NCI-H82 treated with DMSO at 0.1 percent for 48 hours (cell line): ENCODE results near the gene OTOG.
A peak's percentile ranks its signal among the peaks of the same experiment; 100 is the strongest.

Source experiments
- DNase-seq: peaks from one replicate; lab custom pipeline; 2025; ENCODE audit not compliant: unreplicated experiment; lab: John Stamatoyannopoulos, UW

The OTOG gene

GRCh38 chr11:17581036-17581731 is 34.1 kb downstream of the OTOG start:
- DNase-seq, result no peak

DNA sequence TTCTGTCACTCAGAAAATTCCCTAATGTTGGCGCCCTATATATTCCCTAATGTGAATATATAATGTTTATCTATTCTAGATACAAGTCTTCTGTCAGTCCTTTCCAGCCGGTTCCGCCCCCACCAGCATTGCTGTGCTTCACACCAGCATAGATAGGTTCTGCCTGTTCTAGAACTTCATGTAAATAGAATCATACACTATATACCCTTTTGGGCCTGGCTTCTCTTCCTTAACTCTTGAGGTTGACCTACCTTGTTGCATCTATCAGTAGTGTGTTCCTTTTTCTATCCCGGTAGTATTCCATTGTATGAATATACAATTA is 34.6 kb downstream of the OTOG start:
- DNase-seq, result no peak

- no peak for DNase-seq
Observed at GRCh38 chr11:17585911-17586695, 39.0 kb downstream of the OTOG start.

DNA sequence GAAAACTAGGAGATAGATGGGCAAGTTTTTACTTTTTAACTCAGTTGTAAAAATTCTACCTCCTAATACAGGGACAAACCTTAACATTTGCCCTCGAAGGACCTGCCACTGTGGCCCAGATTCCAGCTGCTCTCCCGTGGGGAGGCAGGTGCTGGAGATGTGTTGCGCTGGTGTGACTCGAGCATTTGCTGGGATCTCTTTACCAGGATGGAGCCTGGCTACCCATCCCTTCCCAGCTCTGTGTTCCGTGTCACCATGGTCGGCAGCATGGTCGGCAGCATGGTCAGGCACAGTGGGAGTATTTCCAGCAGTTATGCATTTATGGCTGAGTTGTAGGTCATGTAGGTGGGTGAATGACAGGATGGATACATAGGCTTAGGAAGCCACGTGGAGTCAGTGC is 41.1 kb downstream of the OTOG start:
- no peak for DNase-seq

DNA sequence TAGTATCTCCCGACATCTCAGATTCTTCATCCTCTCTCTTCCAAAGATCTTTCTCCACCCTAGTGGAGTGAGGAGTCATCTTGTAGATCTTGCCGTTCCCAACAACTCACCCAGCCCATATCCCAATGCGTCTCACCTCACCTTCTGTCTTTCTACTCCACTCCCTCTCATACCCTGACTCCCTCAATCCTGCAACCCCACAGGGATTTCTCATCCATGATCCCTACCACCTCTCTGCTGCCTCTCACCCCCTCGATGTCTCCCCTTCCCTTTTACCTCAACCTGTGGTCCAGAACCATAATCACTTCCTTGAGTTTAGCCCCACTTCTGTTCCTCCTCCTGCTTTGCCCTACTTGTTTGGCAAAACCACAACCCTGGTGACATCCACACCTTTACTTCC is 41.7 kb downstream of the OTOG start:
- no peak for DNase-seq

DNA sequence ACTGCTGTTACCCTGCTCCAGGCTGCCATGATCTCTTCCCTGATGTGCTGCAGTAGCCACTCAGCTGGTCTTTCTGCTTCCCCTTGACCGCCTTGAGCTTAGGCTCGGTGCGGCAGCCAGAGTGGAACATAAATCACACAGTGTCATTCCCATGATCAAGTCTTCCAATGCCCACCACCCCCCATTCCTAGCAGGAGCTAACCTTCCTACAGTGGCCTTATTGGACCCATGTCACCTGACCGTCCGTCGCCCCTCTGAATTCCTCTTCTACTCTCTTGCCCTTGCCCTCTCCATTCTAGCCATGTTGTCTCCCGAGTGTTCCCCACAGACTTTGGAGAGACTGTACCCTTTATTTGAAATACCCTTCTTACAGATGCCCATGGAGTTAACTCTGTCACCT is 43.4 kb downstream of the OTOG start:
- no peak for DNase-seq

DNA sequence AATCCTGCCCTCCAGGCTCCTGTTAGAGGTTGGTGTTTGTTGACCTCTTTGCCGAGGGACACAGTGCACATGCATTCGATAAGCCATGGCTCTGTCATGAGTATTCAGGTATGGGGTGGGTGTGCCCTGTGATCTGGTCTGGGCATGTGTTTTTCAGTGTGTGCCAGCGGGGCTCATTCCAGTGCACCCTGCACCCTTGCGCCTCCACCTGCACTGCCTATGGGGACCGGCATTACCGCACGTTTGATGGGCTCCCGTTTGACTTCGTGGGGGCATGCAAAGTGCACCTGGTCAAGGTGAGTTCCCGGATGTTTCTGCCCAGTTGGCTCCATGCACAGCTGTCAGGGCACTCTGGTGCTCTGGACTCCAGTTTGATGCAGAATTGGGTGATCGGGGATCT is 44.2 kb downstream of the OTOG start:
- DNase-seq, result no peak

DNA sequence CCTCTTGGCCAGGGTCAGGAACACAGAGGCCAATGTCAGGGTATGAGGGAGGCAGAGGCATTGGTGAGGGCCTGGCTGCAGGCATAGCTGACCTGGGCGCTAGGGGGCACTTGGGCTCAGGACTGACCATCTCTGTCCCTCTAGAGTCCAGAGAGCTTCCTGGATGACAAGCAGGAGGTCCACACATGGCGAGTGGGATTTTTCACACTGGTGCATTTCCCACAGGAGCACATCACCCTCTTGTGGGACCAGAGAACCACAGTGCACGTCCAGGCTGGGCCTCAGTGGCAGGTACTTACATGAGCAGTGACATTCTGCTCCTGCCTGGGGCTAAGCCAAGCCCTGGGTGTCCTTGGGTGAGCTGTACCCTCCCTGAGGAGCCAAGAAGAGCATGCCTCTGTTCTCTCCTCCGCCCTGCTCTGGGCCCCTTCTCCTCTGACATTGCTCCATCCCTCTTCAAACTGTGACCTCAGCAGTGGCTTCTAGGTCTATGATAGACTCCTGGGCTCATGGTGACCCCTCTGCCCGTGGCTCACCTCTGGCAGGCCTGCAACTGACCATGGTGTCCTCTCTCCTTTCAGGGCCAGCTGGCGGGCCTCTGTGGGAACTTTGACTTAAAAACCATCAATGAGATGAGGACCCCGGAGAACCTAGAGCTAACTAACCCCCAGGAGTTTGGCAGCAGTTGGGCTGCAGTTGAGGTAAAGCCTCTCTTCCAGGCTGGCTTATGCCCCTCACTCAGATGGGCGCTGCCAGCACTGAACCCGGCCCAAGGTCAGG is 46.6 kb downstream of the OTOG start:
- no peak for DNase-seq

DNA sequence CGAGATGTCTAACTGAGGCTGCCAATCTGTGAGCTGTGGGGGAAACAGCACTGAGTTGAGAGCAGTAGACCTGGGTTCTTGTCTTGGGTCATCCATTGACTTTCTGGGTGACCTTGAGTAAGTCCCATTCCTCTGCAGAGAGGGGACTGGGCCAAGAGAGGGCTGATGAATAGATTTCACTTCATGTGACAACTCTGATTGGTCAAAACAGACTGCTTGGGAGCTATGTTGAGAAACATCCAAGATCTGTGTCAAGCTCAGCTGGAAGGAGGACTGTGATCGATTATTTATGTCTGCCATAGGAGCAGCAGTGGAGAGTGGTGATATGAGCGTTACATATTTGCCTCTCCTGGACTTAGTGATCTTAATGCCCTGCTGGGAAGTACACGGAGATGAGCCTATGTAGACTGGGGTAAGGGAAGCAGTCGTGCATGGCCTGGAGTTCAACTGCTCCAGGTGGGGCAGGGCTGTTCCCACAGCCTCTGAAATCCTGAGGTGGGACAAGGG is 47.7 kb downstream of the OTOG start:
- DNase-seq, result no peak

- DNase-seq, result no peak
Observed at GRCh38 chr11:17595526-17596309, 48.7 kb downstream of the OTOG start.

DNA sequence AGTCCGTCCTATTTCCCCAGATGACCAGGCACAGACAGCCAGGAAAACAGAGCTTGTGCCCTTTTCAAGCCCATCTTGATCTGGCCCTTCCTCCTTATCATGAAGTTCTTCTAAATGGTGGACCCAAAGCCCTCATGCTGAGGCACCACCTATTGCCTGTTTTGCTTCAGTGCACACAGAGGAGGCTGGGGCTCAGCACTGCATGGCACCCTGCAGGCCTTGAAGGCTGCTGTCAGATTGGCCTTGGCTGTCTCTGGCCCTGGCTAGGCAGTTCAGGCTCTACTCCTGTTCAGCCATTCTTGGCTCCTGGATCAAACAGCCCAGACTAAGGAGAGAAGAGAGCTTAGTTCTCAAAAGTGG is 49.2 kb downstream of the OTOG start:
- no peak for DNase-seq

DNA sequence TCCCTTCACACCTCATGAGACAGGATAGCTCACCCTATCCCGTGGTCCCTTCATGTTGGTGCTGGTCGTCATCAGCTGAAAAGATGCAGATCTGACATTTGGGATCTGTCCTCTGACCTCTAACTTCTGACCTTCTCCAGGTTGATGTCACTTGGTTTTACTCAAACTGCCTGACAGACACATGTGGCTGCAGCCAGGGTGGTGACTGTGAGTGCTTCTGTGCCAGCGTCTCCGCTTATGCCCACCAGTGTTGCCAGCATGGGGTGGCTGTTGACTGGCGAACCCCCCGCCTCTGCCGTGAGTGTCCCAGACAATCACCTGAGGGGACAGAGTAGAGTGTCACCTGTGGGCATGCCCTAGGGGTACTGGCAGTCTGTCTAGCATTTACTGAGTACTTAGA is 49.7 kb downstream of the OTOG start:
- no peak for DNase-seq

DNA sequence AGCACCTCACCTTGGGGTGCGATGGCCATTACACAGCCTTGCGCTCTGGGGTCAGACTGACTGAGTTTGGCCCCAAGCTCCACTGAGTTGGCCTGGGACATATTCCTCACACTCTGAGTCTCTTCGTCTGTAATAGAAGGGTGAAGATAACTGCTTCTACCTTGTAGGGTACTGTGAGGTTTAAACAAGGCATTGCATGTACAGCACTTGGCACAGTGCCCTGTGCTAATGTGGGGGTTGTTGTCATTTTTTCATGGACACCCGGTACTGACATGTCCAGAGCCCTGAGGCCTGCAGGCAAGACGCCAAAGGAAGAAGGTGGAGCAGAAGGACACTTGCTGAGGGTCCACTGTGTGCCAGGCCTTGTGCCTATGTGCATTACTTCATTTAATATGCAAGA is 50.7 kb downstream of the OTOG start:
- no peak for DNase-seq

- peak; percentile 42 for DNase-seq
Observed at GRCh38 chr11:17598700-17599459, 51.8 kb downstream of the OTOG start.

- DNase-seq, result no peak
Observed at GRCh38 chr11:17599460-17599925, 52.4 kb downstream of the OTOG start.

DNA sequence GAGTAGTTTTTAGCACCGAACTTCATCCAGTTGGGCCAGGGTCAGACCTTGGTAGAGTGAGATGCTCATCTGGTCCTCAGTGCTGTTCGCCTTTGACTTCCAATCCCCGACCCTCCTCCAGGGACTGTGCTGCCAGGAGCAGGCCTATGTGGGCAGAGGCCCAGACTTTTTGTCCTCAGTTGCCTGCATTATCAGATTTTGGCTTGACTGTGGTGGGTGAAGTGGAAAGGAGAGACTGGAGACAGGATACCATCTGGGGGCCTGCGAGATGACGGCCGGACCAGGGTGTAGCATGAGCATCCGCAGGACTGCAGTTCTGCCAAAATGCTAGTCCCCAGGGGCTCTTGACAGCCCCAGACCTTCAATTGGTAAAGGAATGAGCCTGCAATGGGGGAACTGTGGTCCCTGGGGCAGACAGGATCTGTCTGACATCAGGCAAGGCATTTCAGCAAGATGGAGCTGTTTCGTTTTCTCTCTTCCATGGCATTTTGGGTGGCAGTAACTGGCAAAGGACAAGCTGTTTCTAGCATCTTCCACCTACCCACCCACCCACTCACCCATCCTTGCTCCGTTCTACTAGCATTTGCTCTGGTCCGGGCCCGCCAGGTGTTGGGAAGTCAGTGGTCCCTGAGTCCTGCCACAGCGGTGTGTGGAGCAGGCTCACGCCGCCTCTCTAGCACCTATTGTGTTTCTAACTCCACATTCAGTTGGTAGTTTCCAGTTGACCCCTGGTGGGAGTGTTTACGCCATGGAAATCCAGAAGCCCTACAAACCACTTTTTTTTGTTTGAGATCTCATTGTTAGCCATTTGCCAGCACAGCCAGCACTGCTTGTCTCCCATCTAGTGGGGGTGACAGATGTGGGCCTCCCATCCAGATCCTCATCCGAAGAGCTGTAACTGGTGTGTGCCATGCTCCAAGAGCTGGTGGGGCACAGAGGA is 53.5 kb downstream of the OTOG start:
- DNase-seq, result no peak

DNA sequence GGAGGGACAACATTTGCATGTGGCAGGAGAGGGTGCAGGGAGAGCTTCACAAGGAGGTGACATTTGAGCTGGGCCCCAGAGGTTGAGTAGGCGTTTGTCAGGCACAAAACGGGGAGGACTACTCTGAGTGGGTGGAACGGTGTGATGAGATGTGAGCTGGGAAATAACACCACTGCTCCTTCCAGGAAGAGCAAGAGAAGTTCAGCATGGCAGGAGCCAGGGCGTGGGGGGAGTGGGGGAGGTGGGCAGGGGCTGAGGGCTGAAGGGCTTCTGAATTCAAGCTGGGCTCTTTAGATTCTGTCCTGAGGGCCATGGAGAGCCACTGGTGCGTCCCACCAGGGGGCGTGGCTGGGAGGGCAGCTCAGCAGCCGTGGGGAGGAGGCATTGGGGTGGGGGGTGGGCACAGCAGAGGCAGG is 54.2 kb downstream of the OTOG start:
- DNase-seq, result peak; percentile 2

DNA sequence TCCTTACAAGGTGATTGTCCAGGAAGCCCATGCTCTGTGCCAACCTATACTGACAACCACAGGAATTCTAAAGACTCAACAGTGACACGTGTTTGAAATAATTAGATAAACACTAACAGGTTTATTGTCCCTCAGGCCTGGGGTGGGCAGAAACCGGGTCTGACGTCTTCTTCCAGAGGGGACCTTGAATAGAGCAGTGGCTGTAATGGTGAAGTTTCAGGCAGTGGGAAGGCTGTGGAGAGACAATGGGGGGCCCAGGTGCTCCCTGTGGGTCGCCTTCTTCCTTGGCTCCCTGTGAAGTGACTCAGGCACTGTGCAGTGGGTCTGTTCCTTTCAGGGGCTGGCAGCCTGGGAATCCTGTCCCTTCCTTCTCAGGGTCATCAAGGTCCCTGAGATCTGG is 54.6 kb downstream of the OTOG start:
- no peak for DNase-seq
